ENCODE data around the gene AADAT.

Gene AADAT

GRCh38 chr4:170038769-170039168 is 51.0 kb downstream of the AADAT start:
- Histone ChIP-seq H3K27me3 (ENCODE audit: control insufficient read depth in 5 of 5, insufficient read depth in 4 of 5, low read length in 5 of 5) (peaks cover 0 to 8% (median 0%) of the 10 kb centered on the region in 5 donors), H3K27ac (ENCODE audit: low read depth, low read length) (no peak overlapping the region), H3K9me3 (ENCODE audit: control insufficient read depth in 5 of 5, low read length in 5 of 5) (no peaks in the 10 kb centered on the region), H3K4me1 (ENCODE audit: control insufficient read depth in 5 of 5, insufficient read depth in 5 of 5, low read length in 5 of 5) (no peaks in the 10 kb centered on the region), H3K36me3 (ENCODE audit: control insufficient read depth in 5 of 5, insufficient read depth in 5 of 5, low read length in 5 of 5) (no peaks in the 10 kb centered on the region), H3K4me3 (ENCODE audit: low read depth in 1 of 5, low read length in 5 of 5) (no peak overlapping the region), H3K9ac (ENCODE audit: low read length in 5 of 5) (no peak overlapping the region)

DNA sequence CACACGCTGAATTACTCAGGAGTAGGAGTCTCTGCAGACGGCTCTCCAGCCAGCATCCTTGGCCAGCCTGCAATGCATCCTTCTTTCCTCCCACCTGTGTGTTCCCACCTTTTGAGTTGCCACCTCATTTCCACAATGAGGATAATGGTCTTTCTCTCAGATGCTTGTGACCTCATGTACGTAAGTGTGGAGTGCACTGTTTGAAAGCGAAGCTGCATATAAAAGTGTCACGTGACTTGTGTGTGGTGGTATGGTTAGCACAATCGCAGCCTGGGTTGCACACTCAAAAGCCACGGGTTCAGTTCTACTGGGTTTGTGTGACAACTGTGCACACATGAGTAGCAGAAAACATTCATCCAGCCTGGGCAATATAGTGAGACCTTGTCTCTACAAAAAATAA is 51.5 kb downstream of the AADAT start:
- no peaks in the 10 kb centered on the region for H3K4me1 ChIP-seq (ENCODE audit: control insufficient read depth in 5 of 5, insufficient read depth in 5 of 5, low read length in 5 of 5)
- no peak overlapping the region for H3K4me3 ChIP-seq (ENCODE audit: low read depth in 1 of 5, low read length in 5 of 5)
- no peak overlapping the region for H3K9ac ChIP-seq (ENCODE audit: low read length in 5 of 5)
- no peaks in the 10 kb centered on the region for H3K36me3 ChIP-seq (ENCODE audit: control insufficient read depth in 5 of 5, insufficient read depth in 5 of 5, low read length in 5 of 5)
- H3K27ac ChIP-seq (ENCODE audit: low read depth, low read length), result no peak overlapping the region
- H3K9me3 ChIP-seq (ENCODE audit: control insufficient read depth in 5 of 5, low read length in 5 of 5), result no peaks in the 10 kb centered on the region
- peaks cover 0 to 8% (median 0%) of the 10 kb centered on the region in 5 donors for H3K27me3 ChIP-seq (ENCODE audit: control insufficient read depth in 5 of 5, insufficient read depth in 4 of 5, low read length in 5 of 5)

GRCh38 chr4:170037481-170037880 is 52.3 kb downstream of the AADAT start:
- H3K9ac ChIP-seq (ENCODE audit: low read length in 5 of 5), result no peak overlapping the region
- H3K27me3 ChIP-seq (ENCODE audit: control insufficient read depth in 5 of 5, insufficient read depth in 4 of 5, low read length in 5 of 5), result peaks cover 0 to 11% (median 0%) of the 10 kb centered on the region in 5 donors
- no peak overlapping the region for H3K4me3 ChIP-seq (ENCODE audit: low read depth in 1 of 5, low read length in 5 of 5)
- no peaks in the 10 kb centered on the region for H3K9me3 ChIP-seq (ENCODE audit: control insufficient read depth in 5 of 5, low read length in 5 of 5)
- no peak overlapping the region for H3K27ac ChIP-seq (ENCODE audit: low read depth, low read length)
- no peaks in the 10 kb centered on the region for H3K36me3 ChIP-seq (ENCODE audit: control insufficient read depth in 5 of 5, insufficient read depth in 5 of 5, low read length in 5 of 5)
- no peaks in the 10 kb centered on the region for H3K4me1 ChIP-seq (ENCODE audit: control insufficient read depth in 5 of 5, insufficient read depth in 5 of 5, low read length in 5 of 5)

DNA sequence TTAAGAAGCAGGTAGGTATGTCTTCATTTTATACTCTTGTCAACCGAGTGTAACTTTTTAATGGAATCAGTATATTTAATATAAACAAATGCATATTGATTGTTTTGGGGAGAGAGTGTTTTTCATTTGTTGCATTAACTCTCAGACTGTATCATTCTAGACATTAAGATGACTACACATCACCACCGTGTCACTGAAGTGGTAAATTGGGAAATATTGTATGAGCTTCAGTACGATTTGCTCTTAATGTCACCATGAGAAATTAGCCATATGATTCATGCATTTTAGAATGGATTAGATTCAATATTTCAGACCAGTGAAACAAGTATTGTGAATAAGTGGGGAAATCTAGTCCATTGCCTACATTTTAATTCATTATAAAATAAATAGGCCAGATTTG is 53.9 kb downstream of the AADAT start:
- no peaks in the 10 kb centered on the region for H3K9me3 ChIP-seq (ENCODE audit: control insufficient read depth in 5 of 5, low read length in 5 of 5)
- no peaks in the 10 kb centered on the region for H3K36me3 ChIP-seq (ENCODE audit: control insufficient read depth in 5 of 5, insufficient read depth in 5 of 5, low read length in 5 of 5)
- H3K27me3 ChIP-seq (ENCODE audit: control insufficient read depth in 5 of 5, insufficient read depth in 4 of 5, low read length in 5 of 5), result peaks cover 0 to 11% (median 0%) of the 10 kb centered on the region in 5 donors
- H3K9ac ChIP-seq (ENCODE audit: low read length in 5 of 5), result no peak overlapping the region
- H3K4me3 ChIP-seq (ENCODE audit: low read depth in 1 of 5, low read length in 5 of 5), result no peak overlapping the region
- H3K4me1 ChIP-seq (ENCODE audit: control insufficient read depth in 5 of 5, insufficient read depth in 5 of 5, low read length in 5 of 5), result no peaks in the 10 kb centered on the region
- no peak overlapping the region for H3K27ac ChIP-seq (ENCODE audit: low read depth, low read length)

DNA sequence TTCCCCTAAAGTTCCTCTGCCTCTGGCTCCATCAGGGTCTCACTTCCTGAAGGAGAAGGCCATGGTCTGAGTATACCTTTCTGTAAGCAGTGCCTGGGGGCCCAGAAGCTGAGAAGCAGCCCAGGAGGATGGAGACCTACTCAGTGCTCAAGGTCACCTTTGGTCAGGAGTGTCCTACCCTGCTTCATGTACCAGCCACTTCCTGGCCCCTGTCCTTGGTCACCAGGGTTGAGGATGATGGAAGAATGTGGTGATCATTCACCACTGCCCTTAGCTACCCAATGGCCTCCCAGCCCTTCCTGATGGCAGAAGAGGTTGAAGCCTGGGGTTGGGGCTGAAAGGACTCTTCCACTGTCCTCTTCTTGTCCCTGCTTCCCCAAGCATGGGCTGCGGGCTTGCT is 54.5 kb downstream of the AADAT start:
- Histone ChIP-seq H3K36me3 (ENCODE audit: control insufficient read depth in 5 of 5, insufficient read depth in 5 of 5, low read length in 5 of 5) (no peaks in the 10 kb centered on the region), H3K4me3 (ENCODE audit: low read depth in 1 of 5, low read length in 5 of 5) (no peak overlapping the region), H3K9ac (ENCODE audit: low read length in 5 of 5) (no peak overlapping the region), H3K27me3 (ENCODE audit: control insufficient read depth in 5 of 5, insufficient read depth in 4 of 5, low read length in 5 of 5) (peaks cover 0 to 5% (median 0%) of the 10 kb centered on the region in 5 donors), H3K27ac (ENCODE audit: low read depth, low read length) (no peak overlapping the region), H3K4me1 (ENCODE audit: control insufficient read depth in 5 of 5, insufficient read depth in 5 of 5, low read length in 5 of 5) (no peaks in the 10 kb centered on the region), H3K9me3 (ENCODE audit: control insufficient read depth in 5 of 5, low read length in 5 of 5) (no peaks in the 10 kb centered on the region)

DNA sequence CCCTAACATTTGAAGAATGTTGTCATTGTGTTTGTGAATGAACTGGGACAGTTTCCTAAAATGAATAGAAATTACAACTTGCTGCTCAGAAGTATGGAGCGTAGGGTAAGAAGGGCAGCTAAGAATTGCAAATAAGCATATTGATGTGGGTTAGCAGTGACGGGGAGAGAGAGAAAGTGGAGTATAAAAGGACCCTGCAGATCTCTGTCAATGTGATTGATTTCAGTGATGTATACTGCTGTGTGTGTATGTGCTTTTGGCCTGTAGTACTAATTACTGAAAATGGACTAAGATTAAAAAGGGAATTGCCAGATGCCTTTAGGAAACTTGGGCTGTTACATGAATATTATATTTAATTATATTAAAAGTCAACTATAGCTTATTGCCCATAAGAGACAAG is 55.8 kb downstream of the AADAT start:
- Histone ChIP-seq H3K9me3 (ENCODE audit: control insufficient read depth in 5 of 5, low read length in 5 of 5) (no peaks in the 10 kb centered on the region), H3K36me3 (ENCODE audit: control insufficient read depth in 5 of 5, insufficient read depth in 5 of 5, low read length in 5 of 5) (no peaks in the 10 kb centered on the region), H3K9ac (ENCODE audit: low read length in 5 of 5) (no peak overlapping the region), H3K4me3 (ENCODE audit: low read depth in 1 of 5, low read length in 5 of 5) (no peak overlapping the region), H3K4me1 (ENCODE audit: control insufficient read depth in 5 of 5, insufficient read depth in 5 of 5, low read length in 5 of 5) (no peaks in the 10 kb centered on the region), H3K27ac (ENCODE audit: low read depth, low read length) (no peak overlapping the region), H3K27me3 (ENCODE audit: control insufficient read depth in 5 of 5, insufficient read depth in 4 of 5, low read length in 5 of 5) (peaks cover 0 to 3% (median 0%) of the 10 kb centered on the region in 5 donors)

- Histone ChIP-seq H3K4me1 (ENCODE audit: control insufficient read depth in 5 of 5, insufficient read depth in 5 of 5, low read length in 5 of 5) (peaks cover 0 to 12% (median 10%) of the 10 kb centered on the region in 5 donors), H3K9me3 (ENCODE audit: control insufficient read depth in 5 of 5, low read length in 5 of 5) (peaks cover 0 to 7% (median 0%) of the 10 kb centered on the region in 5 donors), H3K27me3 (ENCODE audit: control insufficient read depth in 5 of 5, insufficient read depth in 4 of 5, low read length in 5 of 5) (peaks cover 0 to 3% (median 0%) of the 10 kb centered on the region in 5 donors), H3K4me3 (ENCODE audit: low read depth in 1 of 5, low read length in 5 of 5) (no peak overlapping the region), H3K9ac (ENCODE audit: low read length in 5 of 5) (no peak overlapping the region), H3K36me3 (ENCODE audit: control insufficient read depth in 5 of 5, insufficient read depth in 5 of 5, low read length in 5 of 5) (no peaks in the 10 kb centered on the region), H3K27ac (ENCODE audit: low read depth, low read length) (no peak overlapping the region)
Measured at GRCh38 chr4:170030121-170030520, 59.6 kb downstream of the AADAT start.

DNA sequence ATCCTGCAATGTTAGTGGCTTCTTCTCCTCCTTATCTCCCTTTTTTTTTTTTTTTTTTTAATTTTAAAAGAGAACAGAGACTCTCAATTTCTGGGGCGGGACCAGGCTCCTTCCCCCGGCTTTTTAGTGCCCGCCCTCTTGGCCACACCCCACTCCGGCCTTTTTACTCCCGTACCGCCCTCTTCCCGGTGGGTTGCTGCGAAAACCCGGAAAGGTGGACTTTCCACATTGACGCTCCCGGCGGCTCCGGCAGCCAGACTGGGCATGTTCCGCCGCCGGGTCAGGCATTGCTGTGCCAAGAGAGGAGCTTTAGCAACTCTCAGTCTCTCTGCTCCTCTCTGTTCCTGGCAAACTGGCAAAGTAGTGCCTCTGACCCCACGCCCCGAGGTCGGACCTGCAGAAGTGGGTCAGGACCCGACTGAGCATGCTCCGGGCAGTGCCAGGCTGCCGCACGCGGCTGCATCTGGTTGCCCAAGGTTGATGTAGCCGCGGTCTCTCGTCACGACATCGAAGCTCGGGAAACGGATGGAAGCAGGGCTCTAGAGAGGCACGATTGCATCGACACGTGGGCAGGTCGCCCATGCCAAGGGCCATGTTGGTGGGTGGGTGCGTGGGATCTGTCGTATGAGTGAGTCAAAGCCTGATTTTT is 62.5 kb downstream of the AADAT start:
- Histone ChIP-seq H3K4me3 (ENCODE audit: low read depth in 1 of 5, low read length in 5 of 5) (peak overlapping the region; percentile 73 to 93 (median 80)), H3K9me3 (ENCODE audit: control insufficient read depth in 5 of 5, low read length in 5 of 5) (peaks cover 0 to 7% (median 0%) of the 10 kb centered on the region in 5 donors), H3K36me3 (ENCODE audit: control insufficient read depth in 5 of 5, insufficient read depth in 5 of 5, low read length in 5 of 5) (no peaks in the 10 kb centered on the region), H3K9ac (ENCODE audit: low read length in 5 of 5) (peak overlapping the region in 4 of 5 donors; percentile 56 to 96 (median 70)), H3K4me1 (ENCODE audit: control insufficient read depth in 5 of 5, insufficient read depth in 5 of 5, low read length in 5 of 5) (peaks cover 0 to 12% (median 10%) of the 10 kb centered on the region in 5 donors), H3K27ac (ENCODE audit: low read depth, low read length) (peak overlapping the region; percentile 53), H3K27me3 (ENCODE audit: control insufficient read depth in 5 of 5, insufficient read depth in 4 of 5, low read length in 5 of 5) (no peaks in the 10 kb centered on the region)

- Histone ChIP-seq H3K9me3 (ENCODE audit: control insufficient read depth in 5 of 5, low read length in 5 of 5) (peaks cover 0 to 7% (median 0%) of the 10 kb centered on the region in 5 donors), H3K9ac (ENCODE audit: low read length in 5 of 5) (peak within 1 kb of the TSS in 4 of 5 donors; percentile 64 to 96 (median 76)), H3K4me3 (ENCODE audit: low read depth in 1 of 5, low read length in 5 of 5) (peak within 1 kb of the TSS; percentile 73 to 93 (median 80)), H3K27ac (ENCODE audit: low read depth, low read length) (peak within 1 kb of the TSS; percentile 53), H3K36me3 (ENCODE audit: control insufficient read depth in 5 of 5, insufficient read depth in 5 of 5, low read length in 5 of 5) (no peaks in the 10 kb centered on the region), H3K4me1 (ENCODE audit: control insufficient read depth in 5 of 5, insufficient read depth in 5 of 5, low read length in 5 of 5) (peaks cover 0 to 12% (median 10%) of the 10 kb centered on the region in 5 donors), H3K27me3 (ENCODE audit: control insufficient read depth in 5 of 5, insufficient read depth in 4 of 5, low read length in 5 of 5) (no peaks in the 10 kb centered on the region)
Measured at GRCh38 chr4:170026253-170027021, 63.3 kb downstream of the AADAT start, which contains the start of gene MFAP3L. Gene MFAP3L, minus strand, starts transcription at chr4:170026395. Its CDS starts 20,518 bp downstream, at chr4:170005877.
